Skeletal muscle cell (primary cell): Measurements from ENCODE around the gene PAFAH1B2.
"Not testable (repeated sequence)": the region's sequence is repeated elsewhere in the genome, so short reads cannot be mapped to it uniquely, and the experiment has no call there.

Experiments
- DNase-seq: peaks from one replicate; pipeline ENCODE4 v3.0.0-alpha.2; 2010; ENCODE audit warnings: low read depth
- H3K4me3 ChIP-seq: 2 replicates; pipeline ENCODE4 v1.5.1; 2011; ENCODE audit warnings: low read depth, mild to moderate bottlenecking, control low read depth, low read length, moderate library complexity

Gene PAFAH1B2

DNA sequence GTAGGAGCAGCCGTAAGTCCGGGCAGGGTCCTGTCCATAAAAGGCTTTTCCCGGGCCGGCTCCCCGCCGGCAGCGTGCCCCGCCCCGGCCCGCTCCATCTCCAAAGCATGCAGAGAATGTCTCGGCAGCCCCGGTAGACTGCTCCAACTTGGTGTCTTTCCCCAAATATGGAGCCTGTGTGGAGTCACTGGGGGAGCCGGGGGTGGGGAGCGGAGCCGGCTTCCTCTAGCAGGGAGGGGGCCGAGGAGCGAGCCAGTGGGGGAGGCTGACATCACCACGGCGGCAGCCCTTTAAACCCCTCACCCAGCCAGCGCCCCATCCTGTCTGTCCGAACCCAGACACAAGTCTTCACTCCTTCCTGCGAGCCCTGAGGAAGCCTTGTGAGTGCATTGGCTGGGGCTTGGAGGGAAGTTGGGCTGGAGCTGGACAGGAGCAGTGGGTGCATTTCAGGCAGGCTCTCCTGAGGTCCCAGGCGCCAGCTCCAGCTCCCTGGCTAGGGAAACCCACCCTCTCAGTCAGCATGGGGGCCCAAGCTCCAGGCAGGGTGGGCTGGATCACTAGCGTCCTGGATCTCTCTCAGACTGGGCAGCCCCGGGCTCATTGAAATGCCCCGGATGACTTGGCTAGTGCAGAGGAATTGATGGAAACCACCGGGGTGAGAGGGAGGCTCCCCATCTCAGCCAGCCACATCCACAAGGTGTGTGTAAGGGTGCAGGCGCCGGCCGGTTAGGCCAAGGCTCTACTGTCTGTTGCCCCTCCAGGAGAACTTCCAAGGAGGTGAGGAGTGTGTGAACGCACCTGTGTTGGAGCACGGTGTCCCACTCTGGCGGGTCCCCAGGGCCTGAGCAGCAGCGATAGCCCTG is 55.2 kb downstream of the PAFAH1B2 start, which contains the start of gene TAGLN:
TSS of gene TAGLN (plus strand) at position 318 of the 863 bp plus-strand sequence. CDS start 3,644 bp downstream, outside the sequence.
- H3K4me3 ChIP-seq, result peak within 1 kb of the TSS; percentile 50
- DNase-seq, result peak; percentile 79

DNA sequence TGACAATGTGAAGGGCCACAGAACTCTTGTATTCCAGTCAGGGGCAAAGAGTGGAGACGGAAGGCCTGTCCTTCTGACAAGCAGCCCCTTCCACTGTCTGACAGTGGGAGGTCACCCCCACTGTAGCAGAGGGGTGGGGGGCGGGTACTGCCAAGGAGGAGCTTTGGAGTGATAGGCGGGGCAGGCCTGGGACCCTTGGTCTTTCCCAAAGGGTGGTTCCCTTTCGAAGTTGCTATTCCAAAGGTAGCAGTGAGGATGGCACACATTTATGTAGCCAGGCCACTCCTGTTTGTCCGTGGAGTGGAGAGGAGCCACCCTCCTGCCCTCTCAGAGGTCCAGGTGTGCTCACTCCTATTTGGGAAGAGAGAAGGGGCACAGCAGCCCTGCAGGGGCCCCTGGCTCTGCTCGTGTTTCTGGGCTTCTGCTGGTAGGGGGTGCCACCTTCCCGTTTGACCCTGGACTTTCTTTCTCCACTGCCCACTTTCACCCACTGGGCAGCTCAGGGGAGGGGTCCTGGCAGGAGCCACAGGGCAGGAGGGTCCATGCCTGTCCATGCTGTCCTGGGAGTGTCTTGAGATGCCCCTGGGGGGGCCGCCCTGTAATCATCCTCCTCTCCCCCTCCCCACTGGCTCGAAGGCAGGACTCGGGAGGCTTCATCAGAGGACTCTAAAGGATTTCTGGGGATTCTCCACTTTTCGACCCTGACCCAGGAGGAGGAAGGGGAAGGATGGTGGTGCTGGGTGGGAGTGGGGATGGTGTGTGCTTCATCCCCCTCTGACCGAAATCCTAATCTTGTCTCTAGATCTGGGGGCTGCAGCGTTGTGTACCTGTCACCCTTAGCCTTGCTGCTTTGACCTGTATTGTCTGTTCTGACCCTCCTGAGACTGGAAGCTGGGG is 56.1 kb downstream of the PAFAH1B2 start:
- H3K4me3 ChIP-seq, result peak overlapping the region; percentile 50
- no peak for DNase-seq

DNA sequence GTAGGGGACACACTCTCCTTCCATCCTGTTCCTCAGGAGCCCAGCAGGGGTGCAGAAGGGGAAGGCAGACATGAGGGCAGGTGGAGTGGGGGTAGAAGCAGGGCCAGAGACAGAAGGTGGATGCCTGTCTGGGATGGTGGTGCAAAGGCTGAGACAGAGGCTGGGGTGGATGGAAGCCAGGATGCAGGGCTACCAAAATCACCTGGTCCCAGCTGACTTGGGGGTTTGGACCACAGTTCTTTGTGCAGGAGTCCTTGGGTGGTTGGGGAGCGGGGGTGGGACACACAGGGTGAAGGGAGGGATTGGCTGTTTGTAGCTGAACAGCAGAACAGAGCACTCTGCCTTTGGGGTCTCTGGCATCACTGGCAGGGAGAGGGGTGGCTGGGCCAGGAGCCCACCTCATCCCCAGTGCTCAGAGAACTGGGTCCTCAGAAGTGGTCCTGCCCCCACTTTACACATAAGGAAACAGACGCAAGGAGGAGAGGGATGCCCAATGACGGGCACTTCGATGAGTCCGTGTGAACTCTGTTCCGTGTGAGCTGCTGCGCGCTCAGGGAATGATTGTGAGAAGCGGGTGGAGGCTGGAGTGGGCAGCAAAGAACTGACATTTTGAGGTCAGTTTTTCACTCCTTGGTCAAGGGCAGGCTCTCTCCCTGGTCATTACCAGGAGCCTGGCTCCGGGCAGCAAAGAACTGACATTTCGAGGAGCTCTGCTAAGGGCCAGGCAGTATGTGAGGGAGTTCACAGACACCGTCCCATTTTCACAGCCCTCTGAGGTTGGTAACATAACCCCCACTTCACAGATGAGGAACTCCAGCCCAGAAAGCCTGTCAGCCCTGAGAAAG is 56.9 kb downstream of the PAFAH1B2 start:
- peak overlapping the region; percentile 50 for H3K4me3 ChIP-seq
- DNase-seq, result no peak

DNA sequence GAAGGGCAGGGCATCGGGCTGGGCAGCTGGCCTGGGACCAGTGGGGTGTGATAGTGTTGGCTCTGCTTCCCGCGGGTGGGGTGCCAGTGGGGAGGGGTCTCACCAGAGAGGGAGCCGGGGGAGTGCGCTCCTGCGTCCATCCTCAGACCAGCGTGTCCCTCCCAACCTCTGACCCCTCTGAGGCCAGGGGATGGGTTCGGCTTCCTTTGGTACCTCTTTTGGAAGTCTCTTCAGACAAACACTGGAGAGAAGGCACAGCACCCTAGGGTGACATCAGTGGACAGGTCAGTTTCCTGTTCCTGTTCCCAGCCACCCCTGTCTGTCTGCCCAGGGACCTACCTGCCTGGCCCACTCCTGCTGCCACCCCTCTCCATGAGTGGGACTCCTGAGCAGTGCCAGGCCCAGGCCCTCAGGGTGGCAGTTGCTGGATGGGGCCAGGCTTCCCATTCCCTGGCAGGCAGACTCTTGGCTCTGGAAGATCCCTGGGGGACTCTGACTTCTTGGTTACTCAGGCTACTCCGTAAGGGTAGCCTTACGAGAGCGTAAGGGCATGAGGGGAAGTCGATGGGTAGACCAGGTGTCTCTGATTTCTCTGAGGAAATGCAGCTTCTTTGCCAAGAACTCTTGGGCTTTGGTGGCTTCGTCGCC is 57.7 kb downstream of the PAFAH1B2 start:
- H3K4me3 ChIP-seq, result peak overlapping the region; percentile 50

DNA sequence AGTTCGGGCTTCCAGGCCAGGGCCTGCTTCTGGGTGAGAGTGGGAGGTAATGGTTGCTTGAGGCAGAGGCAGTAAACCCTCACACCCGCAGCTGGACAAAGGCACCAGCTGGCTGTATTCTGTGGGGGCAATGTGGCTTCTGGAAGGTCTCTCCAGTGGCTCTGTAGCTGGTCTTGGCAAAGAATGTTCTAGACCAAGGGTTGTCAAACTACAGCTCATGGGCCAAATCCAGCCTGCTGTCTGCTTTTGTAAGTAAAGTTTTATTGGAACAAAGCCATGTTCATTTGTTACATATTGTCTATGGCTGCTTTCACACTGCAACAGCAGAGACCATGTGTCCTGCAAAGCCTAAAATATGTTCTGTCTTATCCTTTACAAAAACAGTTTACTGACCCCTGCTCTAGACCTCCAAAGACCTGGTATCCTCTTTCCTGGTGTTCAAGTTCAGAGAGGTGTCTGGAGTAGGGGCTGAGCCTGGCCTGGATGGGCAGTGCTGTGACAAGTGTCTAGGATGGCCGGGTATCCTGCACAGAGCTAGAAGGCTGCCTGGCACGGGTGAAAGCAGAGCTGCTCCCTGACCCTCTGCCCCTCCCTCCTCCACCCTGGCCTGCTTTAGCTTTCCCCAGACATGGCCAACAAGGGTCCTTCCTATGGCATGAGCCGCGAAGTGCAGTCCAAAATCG is 58.4 kb downstream of the PAFAH1B2 start:
- no peak overlapping the region for H3K4me3 ChIP-seq

More for the DNA sequence above, 57.7 kb downstream of the PAFAH1B2 start:
- DNase-seq, result no peak

DNA sequence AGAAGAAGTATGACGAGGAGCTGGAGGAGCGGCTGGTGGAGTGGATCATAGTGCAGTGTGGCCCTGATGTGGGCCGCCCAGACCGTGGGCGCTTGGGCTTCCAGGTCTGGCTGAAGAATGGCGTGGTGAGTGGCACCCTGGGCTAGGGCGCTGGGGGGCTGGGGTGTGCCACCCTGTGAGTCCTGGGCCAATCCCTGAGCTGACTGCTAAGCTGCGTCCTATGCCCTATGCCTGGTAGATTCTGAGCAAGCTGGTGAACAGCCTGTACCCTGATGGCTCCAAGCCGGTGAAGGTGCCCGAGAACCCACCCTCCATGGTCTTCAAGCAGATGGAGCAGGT is 59.0 kb downstream of the PAFAH1B2 start:
- no peak for DNase-seq
- H3K4me3 ChIP-seq, result no peak overlapping the region

More for the DNA sequence above, 58.4 kb downstream of the PAFAH1B2 start:
- DNase-seq, result no peak

DNA sequence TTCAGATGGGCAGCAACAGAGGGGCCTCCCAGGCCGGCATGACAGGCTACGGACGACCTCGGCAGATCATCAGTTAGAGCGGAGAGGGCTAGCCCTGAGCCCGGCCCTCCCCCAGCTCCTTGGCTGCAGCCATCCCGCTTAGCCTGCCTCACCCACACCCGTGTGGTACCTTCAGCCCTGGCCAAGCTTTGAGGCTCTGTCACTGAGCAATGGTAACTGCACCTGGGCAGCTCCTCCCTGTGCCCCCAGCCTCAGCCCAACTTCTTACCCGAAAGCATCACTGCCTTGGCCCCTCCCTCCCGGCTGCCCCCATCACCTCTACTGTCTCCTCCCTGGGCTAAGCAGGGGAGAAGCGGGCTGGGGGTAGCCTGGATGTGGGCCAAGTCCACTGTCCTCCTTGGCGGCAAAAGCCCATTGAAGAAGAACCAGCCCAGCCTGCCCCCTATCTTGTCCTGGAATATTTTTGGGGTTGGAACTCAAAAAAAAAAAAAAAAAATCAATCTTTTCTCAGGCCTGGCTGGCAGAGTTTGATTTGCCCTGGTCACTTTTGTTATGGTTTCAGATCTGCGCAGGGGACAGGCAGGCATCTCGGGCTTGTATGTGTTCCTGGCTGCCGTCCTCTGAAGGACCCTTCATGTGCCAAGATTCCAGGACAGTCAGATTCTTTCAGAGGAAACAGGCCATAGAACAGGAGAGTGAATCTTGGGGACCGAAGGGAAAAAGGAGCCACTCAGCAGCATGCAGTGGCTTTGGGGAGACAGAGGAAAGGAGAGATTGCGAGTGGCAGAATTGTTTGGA is 60.4 kb downstream of the PAFAH1B2 start:
- H3K4me3 ChIP-seq, result no peak overlapping the region
- no peak for DNase-seq

DNA sequence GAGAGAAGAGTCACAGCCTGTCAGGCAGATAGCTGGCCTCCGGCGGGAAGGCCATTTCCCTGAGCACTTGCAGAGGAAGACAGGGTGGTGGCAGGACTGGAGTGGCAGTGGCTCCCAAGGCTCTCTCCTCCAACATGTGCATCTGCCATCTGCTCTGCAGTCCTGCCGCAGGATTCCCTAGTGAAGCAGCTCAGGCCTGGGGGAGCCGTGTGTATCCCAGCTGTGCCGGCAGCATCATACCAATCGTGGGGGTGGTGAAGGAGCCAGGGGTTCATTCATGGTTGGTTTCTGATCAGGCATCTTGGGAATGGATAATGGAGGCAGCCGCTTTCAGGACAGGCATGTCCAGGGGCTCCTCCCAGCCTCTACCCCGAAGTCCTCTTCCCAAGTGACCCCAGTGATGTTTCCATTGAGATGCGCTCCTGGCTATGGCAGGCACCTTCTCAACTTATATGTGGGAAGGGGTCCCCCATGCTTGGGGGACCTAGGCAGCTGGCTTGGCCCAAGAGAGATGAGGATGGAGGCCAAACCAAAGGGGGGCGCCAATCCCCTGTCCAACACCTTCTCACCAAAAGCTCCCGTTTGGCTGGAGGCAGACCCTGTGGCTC is 61.2 kb downstream of the PAFAH1B2 start:
- no peak overlapping the region for H3K4me3 ChIP-seq

DNA sequence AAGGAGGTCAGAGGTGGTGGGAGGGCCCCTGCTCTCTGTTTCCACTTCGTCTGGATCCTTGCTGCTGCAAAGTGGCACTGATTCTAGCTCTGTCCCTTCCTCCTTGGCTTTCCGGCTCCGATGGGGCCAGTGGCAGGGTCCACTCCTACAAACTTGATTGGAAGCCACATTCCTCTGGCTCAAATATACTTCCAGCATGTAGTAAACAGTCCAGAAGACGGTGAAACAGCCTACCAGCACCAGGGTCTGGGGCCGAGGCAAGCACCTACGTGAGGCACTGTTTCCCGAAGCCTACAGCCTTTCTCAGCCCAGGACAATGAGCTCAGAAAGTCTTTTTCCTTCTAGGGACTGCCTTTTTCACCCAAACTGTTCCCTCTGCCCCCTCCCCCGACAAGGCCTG is 62.0 kb downstream of the PAFAH1B2 start:
- not testable (repeated sequence) for DNase-seq, H3K4me3 ChIP-seq

More for the DNA sequence above, 61.2 kb downstream of the PAFAH1B2 start:
- DNase-seq, result no peak

DNA sequence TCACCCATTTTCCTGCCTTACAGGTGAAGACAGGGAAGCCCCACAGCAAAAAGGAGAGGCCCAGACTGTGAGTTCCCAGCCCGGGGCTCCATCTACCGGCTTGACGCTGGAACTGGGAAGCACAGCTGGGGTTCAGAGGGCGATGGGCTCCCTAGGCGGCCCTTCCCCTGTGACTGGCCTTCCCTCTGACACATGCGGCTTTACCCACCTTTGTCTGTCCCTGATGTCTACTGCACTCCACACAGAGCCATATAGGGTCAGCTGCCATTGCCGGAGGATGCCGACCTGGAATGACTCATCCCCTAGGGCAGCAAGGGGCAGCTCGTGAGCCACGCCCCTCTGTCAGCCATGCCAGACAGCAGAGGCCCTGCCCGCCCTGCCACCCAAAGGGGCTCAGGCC is 62.8 kb downstream of the PAFAH1B2 start:
- DNase-seq, H3K4me3 ChIP-seq: not testable (repeated sequence)

DNA sequence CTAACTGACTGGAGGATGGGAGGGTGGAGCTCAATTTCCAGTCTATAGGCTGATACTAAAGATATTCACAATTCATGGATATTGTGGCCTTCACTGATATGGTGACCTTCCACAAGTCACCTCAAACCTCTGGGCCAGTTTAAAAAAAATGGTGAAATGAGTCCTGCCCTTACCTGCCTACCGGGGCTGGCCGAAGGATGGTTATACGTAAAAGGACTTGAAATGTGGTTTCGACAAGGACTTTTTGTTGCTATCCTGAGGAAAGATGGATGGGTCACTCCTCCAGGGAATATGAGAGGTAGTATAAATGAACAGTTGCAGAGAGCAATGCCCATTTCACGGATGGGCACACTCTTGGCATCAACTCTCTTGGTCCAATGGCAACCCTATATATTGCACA is 63.4 kb downstream of the PAFAH1B2 start:
- H3K4me3 ChIP-seq, DNase-seq: not testable (repeated sequence)

DNA sequence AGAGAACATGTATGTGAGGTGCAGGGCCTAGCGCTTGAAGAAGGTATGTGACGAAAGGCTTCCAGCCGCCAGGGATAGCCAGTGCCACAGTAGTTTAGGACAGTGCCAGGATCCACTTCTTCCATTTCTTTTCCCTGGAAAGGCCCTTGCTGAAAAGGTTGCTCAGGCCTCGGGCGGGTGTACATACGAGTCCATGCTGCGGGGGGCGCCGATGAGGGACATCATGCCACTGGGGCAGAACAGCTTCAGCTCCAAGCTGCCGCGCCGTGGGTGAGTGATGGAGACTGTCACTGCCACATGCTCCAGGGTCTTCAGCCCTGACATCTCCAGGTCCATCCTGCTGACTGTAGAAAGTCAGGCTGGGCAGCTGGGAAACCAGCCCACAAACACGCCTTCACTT is 64.6 kb downstream of the PAFAH1B2 start:
- H3K4me3 ChIP-seq, DNase-seq: not testable (repeated sequence)

DNA sequence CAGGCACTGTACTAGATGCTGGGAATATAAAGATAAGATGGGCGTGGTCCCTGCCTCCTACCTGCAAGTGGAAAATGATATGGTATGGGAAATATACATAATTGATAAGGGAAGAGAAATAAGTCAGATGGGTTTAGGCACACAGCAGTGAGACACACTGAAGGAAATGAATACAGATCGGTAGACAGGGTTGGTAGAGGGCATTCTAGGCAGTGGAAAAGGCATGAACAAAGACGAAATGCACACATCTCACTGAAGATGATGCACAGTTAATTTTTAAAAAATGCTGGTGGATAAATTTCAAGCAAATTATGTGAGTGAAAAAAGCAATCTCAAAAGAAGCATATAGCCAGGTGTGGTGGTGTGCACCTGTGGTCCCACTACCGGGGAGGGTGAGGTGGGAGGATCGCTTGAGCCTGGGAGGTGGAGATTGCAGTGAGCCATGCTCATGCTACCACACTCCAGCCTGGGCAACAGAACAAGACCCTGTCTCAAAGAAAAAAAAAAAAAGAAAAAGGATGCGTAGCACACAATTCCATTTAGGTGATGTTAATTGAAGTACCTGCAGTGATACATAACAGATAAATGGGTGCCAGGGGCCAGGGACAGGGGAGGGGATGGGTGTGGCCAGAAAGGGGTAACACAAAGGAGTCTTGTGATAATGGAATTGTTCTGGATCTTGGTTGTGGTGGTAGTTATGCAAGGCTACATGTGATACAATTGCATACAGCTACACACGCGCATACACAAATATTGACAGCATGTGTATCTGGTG is 65.5 kb downstream of the PAFAH1B2 start:
- DNase-seq, H3K4me3 ChIP-seq: not testable (repeated sequence)

DNA sequence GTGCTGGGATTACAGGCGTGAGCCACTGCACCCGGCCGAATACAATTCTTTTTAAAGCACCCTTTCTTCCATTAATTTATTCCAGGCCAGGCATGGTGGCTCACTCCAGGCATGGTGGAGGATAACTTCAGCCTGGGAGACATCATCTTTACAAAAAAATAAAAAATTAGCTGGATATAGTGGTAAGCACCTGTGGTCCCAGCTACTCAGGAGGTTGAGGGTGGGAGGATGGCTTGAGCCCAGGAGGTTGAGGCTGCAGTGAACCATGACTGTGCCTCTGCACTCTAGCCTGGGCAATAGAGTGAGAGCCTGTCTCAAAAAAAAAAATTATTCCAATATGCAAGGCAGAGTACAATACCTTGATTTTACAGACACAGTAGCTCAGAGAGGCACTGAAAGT is 66.5 kb downstream of the PAFAH1B2 start:
- DNase-seq, result no peak
- H3K4me3 ChIP-seq, result no peak overlapping the region

DNA sequence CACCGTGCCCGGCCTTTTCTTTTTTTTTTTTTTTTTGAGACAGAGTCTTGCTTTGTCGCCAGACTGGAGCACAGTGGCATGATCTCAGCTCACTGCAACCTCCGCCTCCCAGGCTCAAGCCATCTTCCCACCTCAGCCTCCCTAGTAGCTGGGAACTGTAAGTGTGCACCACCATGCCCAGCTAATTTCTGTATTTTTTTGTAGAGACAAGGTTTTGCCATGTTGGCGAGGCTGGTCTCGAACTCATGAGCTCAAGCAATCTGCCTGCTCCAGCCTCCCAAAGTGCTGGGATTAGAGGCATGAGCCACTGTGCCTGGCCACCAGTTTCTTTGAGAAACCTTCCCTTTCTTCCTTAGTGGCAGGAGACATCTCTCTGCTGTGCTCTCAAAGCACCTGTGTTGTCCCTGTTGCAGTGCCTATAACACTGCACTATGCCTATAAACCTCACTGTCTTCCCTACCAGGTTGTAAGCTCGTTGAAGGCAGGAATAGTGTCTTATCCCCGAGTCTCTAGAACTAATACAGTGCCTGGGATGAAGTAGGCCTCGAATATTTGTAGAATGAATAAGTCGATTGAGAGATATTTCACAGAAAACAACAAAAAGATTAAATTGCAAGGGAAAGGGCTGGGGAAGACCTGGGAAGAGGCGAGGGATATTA is 68.7 kb downstream of the PAFAH1B2 start:
- DNase-seq, result no peak
- H3K4me3 ChIP-seq, result no peak overlapping the region
